Measurements from ENCODE around the gene RBMY1A1.
"Not testable (repeated sequence)": the region's sequence is repeated elsewhere in the genome, so short reads cannot be mapped to it uniquely, and the experiment has no call there.

DNA sequence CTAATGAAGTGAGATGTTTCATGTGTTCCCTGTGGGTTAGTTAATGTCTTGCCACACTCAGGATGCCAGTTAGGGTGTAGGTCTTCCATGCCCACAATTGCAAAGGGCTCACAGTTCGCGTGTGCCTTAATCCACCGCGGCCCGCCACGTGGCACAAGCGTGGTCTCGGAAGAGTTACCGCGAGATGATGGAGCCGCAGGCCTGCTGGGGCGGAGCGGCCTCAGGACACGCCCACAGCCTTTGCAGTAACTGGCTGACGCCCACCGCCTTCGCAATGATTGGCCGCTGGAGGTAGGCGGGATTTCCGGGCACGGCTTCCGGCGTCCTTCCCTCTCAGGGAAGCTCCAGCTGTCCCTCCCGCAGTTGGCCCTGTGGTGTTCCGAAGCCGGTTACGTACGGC, at the start of gene RBMY1A1:
- TF ChIP-seq, protein P1, sequence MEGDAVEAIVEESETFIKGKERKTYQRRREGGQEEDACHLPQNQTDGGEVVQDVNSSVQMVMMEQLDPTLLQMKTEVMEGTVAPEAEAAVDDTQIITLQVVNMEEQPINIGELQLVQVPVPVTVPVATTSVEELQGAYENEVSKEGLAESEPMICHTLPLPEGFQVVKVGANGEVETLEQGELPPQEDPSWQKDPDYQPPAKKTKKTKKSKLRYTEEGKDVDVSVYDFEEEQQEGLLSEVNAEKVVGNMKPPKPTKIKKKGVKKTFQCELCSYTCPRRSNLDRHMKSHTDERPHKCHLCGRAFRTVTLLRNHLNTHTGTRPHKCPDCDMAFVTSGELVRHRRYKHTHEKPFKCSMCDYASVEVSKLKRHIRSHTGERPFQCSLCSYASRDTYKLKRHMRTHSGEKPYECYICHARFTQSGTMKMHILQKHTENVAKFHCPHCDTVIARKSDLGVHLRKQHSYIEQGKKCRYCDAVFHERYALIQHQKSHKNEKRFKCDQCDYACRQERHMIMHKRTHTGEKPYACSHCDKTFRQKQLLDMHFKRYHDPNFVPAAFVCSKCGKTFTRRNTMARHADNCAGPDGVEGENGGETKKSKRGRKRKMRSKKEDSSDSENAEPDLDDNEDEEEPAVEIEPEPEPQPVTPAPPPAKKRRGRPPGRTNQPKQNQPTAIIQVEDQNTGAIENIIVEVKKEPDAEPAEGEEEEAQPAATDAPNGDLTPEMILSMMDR (IDR thresholded peaks at IDR 0.05; ENCODE audit: insufficient read depth, low read depth, low read length): not testable (repeated sequence)
- not testable (repeated sequence) for TF ChIP-seq EZH2 (IDR thresholded peaks at IDR 0.05; ENCODE audit: insufficient read depth, low read length)
